Small intestine (tissue), 7 donors: ENCODE measurements around the gene WSB1. TPM values are rescaled to one million over a fixed set of nuclear protein-coding genes. Genes with fewer than 3 reads are reported as not detected.
"Not testable (repeated sequence)": the region's sequence is repeated elsewhere in the genome, so short reads cannot be mapped to it uniquely, and the experiment has no call there.

Source experiments
- DNase-seq, 2 donors: peaks; one replicate each; pipeline versions ENCODE4 v3.0.0 to v3.0.0-alpha.2; 2013
- FAIRE-seq: peaks from 2 replicates; lab custom pipeline; 2012; peaks lifted over from hg19 to GRCh38; lab: Jason Lieb, UNC
- H3K27ac ChIP-seq, 3 donors: one replicate each; pipeline ENCODE4 v1.5.1; 2013; ENCODE audit warnings: low read length in 2 of 3, mild to moderate bottlenecking in 2 of 3, control low read depth in 1 of 3, inconsistent platforms in 1 of 3, low read depth in 1 of 3, moderate library complexity in 1 of 3
- H3K27me3 ChIP-seq, 3 donors: one replicate each; pipeline ENCODE4 v1.6.1; 2013; ENCODE audit warnings: low read length in 3 of 3, inconsistent platforms in 1 of 3; ENCODE audit not compliant: control insufficient read depth in 3 of 3, insufficient read depth in 3 of 3
- H3K36me3 ChIP-seq, 3 donors: one replicate each; pipeline ENCODE4 v1.6.1; 2013; ENCODE audit warnings: low read length in 3 of 3, inconsistent platforms in 1 of 3, low read depth in 1 of 3, mild to moderate bottlenecking in 1 of 3, moderate library complexity in 1 of 3; ENCODE audit not compliant: control insufficient read depth in 3 of 3, insufficient read depth in 2 of 3
- H3K4me1 ChIP-seq, 3 donors: one replicate each; pipeline ENCODE4 v1.6.1; 2013; ENCODE audit warnings: low read length in 2 of 3, inconsistent platforms in 1 of 3, low read depth in 1 of 3, mild to moderate bottlenecking in 1 of 3, moderate library complexity in 1 of 3; ENCODE audit not compliant: control insufficient read depth in 3 of 3, insufficient read depth in 2 of 3
- H3K4me3 ChIP-seq, 3 donors: one replicate each; pipeline ENCODE4 v1.5.1; 2013; ENCODE audit warnings: low read length in 3 of 3, control low read depth in 1 of 3, inconsistent platforms in 1 of 3, low read depth in 1 of 3, mild to moderate bottlenecking in 1 of 3, moderate library complexity in 1 of 3
- H3K9me3 ChIP-seq, 2 donors: one replicate each; pipeline ENCODE4 v1.6.1; 2013; ENCODE audit warnings: low read depth in 1 of 2, low read length in 1 of 2; ENCODE audit not compliant: control insufficient read depth in 2 of 2, insufficient read depth in 1 of 2
- WGBS, 3 donors: extraction: QIAGEN DNeasy Blood & Tissue Kit; methylation state at CpG; one replicate each; pipeline ENCODE4 v1.1.7; 2013; 5-methylcytosine and 5-hydroxymethylcytosine counted together
- polyA plus RNA-seq, 4 donors: library from polyadenylated mRNA; stranded (reverse) in 3 of 4; unstranded in 1 of 4; fragments of 200-250 nt in 3 of 4; fragments of 120-200 nt in 1 of 4; gene quantifications; one replicate each; pipeline versions ENCODE4 v1.2.1 to v1.2.3, GENCODE V29; 2013
- donor health status: healthy with polysubstance abuse.
- donor health status: control.
- donor health status: control.
- donor health status: Bipolar disorder and iron deficiency.
- donor health status: healthy.

The WSB1 gene
- polyA plus RNA-seq, 4 donors: 28.9 to 176 (median 44.2) TPM

DNA sequence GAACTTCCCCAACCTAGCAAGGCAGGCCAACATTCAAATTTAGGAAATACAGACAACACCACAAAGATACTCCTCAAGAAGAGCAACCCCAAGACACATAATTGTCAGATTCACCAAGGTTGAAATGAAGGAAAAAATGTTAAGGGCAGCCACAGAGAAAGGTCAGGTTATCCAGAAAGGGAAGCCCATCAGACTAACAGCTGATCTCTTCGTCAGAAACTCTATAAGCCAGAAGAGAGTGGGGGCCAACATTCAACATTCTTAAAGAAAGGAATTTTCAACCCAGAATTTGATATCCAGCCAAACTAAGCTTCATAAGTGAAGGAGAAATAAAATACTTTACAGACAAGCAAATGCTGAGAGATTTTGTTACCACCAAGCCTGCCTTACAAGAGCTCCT lies 43.1 kb upstream of the WSB1 start:
- 80 to 93% (median 86%) methylated on average over 1 of the region's 1 CpG for WGBS, 3 donors
- FAIRE-seq, H3K27me3 ChIP-seq, H3K4me3 ChIP-seq, H3K27ac ChIP-seq, H3K36me3 ChIP-seq, H3K9me3 ChIP-seq, H3K4me1 ChIP-seq, DNase-seq: not testable (repeated sequence)

DNA sequence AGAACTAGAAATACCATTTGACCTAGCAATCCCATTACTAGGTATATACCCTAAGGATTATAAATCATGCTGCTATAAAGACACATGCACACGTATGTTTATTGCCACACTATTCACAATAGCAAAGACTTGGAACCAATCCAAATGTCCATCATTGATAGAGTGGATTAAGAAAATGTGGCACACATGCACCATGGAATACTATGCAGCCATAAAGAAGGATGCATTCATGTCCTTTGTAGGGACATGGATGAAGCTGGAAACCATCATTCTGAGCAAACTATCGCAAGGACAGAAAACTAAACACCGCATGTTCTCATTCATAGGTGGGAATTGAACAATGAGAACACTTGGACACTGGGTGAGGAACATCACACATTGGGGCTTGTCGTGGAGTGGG lies 39.1 kb upstream of the WSB1 start:
- WGBS, 3 donors: 79 to 86% (median 84%) methylated on average over 4 of the region's 4 CpGs
- not testable (repeated sequence) for FAIRE-seq

DNA sequence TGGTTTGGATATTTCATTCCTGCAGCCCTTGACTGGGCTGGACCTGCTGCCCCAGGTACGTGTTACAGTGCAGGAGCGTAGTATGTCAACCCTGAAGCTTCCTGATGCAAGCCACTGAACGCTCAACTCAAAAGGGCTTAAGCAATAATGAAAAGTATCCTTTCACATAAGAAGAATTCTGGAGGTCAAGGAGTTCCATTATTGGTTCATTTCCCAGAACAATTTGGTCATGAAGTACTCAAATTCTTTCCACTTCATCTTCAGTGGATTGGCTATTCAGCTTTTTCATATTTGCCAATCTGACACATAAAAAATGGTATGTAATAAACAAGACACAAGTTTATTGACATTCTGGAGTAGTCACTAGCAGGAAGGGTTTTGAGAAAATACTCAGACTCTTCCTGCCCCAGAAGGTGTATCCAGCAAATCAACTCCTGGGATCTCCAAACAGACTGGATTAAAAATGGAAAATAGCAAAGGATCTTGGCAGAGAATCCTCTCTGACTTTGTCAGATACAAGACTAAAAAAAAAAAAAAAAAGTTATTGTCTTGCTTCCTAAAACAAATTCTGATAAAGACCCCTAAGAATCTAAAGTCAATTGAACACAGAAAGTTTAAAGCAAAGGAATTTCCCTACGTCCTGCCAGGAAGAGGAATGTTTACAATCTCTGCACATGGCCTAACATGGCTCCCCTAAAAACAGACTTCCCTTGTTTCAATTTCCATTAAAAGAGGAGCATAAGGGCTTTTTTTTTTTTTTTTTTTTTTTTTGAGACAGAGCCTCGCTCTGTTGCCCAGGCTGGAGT lies 37.5 kb upstream of the WSB1 start:
- H3K27ac ChIP-seq: peak overlapping the region in 1 of 3 donors; percentile 79
- H3K9me3 ChIP-seq: no peaks in the 10 kb centered on the region
- H3K27me3 ChIP-seq: no peaks in the 10 kb centered on the region
- peaks cover 0 to 7% (median 0%) of the 10 kb centered on the region in 3 donors for H3K4me1 ChIP-seq
- DNase-seq (no peak), FAIRE-seq (no peak)
- no peaks in the 10 kb centered on the region for H3K36me3 ChIP-seq
- 62 to 80% (median 73%) methylated on average over 5 of the region's 5 CpGs for WGBS, 3 donors
- no peak overlapping the region for H3K4me3 ChIP-seq

More for the DNA sequence above, 39.1 kb upstream of the WSB1 start:
- not testable (repeated sequence) for H3K27ac ChIP-seq, DNase-seq, H3K27me3 ChIP-seq, H3K36me3 ChIP-seq, H3K4me1 ChIP-seq, H3K9me3 ChIP-seq, H3K4me3 ChIP-seq

DNA sequence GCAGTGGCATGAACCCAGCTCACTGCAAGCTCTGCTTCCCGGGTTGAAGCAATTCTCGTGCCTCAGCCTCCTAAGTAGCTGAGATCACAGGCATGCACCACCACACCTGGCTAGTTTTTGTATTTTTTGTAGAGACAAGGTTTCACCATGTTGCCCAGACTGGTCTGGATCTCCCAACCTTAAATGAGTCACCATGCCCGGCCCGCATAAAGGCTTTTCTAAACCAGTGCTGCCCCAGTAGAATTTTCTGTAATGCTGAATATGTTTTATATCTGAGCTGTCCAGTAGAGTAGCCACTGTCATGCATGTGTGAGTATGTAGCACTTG lies 36.9 kb upstream of the WSB1 start:
- Histone ChIP-seq H3K4me3 (no peak overlapping the region), H3K9me3 (no peaks in the 10 kb centered on the region), H3K36me3 (no peaks in the 10 kb centered on the region), H3K27me3 (no peaks in the 10 kb centered on the region), H3K27ac (peak overlapping the region in 1 of 3 donors; percentile 17), H3K4me1 (peaks cover 0 to 7% (median 0%) of the 10 kb centered on the region in 3 donors)
- DNase-seq: no peak
- no peak for FAIRE-seq
- 74 to 91% (median 84%) methylated on average over 4 of the region's 4 CpGs for WGBS, 3 donors

DNA sequence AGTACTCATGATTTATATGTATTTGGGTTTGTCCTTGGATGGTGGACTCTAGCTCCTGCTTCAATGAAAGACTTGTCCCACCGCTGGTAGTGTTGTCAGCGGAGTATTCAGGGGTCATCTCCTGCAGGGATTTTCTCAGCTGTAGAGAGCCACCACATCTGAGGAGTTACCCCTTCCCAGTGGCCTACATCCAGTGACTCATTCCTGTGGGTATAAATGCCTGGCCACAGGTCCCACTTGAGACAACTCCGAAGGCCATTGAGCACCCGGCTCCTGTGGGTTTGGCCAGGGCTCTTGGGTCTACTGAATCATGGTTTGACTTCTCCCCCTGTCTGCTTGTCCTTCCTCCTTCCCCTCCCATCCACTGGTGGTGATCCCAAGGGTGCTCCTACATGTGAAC lies 34.6 kb upstream of the WSB1 start:
- no peak for FAIRE-seq
- H3K9me3 ChIP-seq: no peaks in the 10 kb centered on the region
- no peak overlapping the region for H3K4me3 ChIP-seq
- no peaks in the 10 kb centered on the region for H3K36me3 ChIP-seq
- H3K27me3 ChIP-seq: no peaks in the 10 kb centered on the region
- peaks cover 0 to 7% (median 6%) of the 10 kb centered on the region in 3 donors for H3K4me1 ChIP-seq
- WGBS, 3 donors: 90 to 94% (median 92%) methylated on average over 4 of the region's 4 CpGs
- no peak overlapping the region for H3K27ac ChIP-seq
- no peak for DNase-seq

DNA sequence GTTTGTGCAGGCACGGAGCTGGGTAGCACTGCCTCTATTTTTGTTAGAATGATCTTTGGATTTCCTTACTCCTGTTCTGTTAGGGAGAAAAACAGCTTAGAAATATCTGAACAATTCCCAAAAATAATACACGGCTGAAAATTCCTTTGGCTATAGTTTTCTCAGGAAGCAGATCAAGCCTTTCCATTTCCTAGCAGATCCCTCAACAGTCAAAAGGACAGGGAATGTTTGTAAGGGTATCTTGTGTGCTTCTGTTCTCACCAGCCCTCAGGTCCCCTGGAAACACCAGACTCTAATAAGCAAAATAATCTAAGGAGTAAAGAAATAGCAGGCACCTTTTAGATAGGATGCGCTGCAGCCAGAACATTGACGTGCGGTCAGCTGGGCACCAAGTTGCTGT lies 30.5 kb upstream of the WSB1 start:
- Histone ChIP-seq H3K36me3 (no peaks in the 10 kb centered on the region), H3K27me3 (no peaks in the 10 kb centered on the region), H3K27ac (no peak overlapping the region), H3K4me1 (peaks cover 0 to 6% (median 0%) of the 10 kb centered on the region in 3 donors), H3K9me3 (no peaks in the 10 kb centered on the region), H3K4me3 (no peak overlapping the region)
- DNase-seq (no peak), FAIRE-seq (no peak)
- 86 to 91% (median 89%) methylated on average over 5 of the region's 5 CpGs for WGBS, 3 donors

DNA sequence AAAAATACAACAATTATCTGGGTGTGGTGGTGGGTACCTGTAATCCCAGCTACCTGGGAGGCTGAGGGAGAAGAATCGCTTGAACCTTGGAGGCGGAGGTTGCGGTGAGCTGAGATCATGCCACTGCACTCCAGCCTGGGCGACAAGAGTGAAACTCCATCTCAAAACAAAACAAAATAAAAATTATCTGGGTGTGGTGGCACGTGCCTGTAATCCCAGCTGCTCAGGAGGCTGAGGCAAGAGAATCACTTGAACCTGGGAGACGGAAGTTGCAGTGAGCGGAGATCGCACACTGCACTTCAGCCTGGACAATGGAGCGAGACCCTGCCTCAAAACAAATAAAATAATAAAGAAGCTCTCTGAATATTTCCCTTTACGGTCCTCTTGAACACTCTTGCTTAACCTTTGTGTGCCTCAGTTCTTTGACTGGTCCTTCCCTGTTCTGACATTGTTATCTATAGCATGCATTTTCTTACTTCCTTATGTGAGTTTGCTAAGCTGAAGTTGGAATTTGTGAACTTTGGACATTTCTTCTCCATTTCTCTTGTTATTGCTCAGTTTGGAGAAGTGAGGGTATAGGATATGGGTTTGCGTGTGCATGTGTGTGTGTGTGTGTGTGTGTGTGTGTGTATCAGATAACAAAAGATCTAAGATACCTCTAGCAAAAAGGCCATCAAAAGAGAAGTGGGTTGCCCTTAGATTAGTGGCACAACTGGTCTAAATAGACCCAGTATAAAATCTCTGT lies 29.7 kb upstream of the WSB1 start:
- Histone ChIP-seq H3K4me1 (peaks cover 0 to 6% (median 0%) of the 10 kb centered on the region in 3 donors), H3K4me3 (no peak overlapping the region), H3K27me3 (no peaks in the 10 kb centered on the region), H3K9me3 (no peaks in the 10 kb centered on the region), H3K27ac (peak overlapping the region in 2 of 3 donors; percentile 50 to 61), H3K36me3 (no peaks in the 10 kb centered on the region)
- 60 to 75% (median 69%) methylated on average over 11 of the region's 11 CpGs for WGBS, 3 donors
- peak; percentile 48 to 78 for DNase-seq
- no peak for FAIRE-seq

DNA sequence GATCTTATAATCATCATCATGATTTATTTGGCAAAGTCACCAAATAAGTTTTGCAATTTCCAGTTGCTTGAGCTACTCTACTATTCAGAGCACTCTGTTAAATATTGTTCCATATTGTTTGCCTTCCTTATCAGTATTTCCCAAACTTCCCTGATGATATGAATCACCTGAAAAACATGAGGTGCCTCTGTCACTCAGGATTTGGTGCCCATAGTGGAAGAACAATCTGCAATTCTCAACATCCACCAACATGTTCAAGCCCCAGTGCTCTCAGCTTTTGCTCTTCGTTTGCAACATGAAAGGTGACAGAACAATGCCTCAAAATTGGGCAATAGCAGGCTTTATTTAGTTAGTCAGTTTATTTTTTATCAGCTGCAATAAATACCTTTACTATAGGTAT lies 28.6 kb upstream of the WSB1 start:
- Histone ChIP-seq H3K4me1 (peaks cover 0 to 6% (median 0%) of the 10 kb centered on the region in 3 donors), H3K9me3 (no peaks in the 10 kb centered on the region), H3K4me3 (no peak overlapping the region), H3K36me3 (no peaks in the 10 kb centered on the region), H3K27ac (no peak overlapping the region), H3K27me3 (peaks cover 0 to 2% (median 0%) of the 10 kb centered on the region in 3 donors)
- FAIRE-seq: no peak
- 45 to 59% (median 48%) methylated on average over 1 of the region's 1 CpG for WGBS, 3 donors
- no peak for DNase-seq
